ENCODE data around the gene CARD10. TPM values are rescaled to one million over a fixed set of nuclear protein-coding genes. Genes with fewer than 3 reads are reported as not detected.
"Not testable (repeated sequence)": the region's sequence is repeated elsewhere in the genome, so short reads cannot be mapped to it uniquely, and the experiment has no call there.

The CARD10 gene
- total and polyA plus RNA-seq, 2 of the 8 experiments (the other 6 are each of a cell fraction or from before 2014, with no cell fraction given) = 13.5 to 14.4 TPM

- FAIRE-seq; H2AFZ ChIP-seq (ENCODE audit: low read length); H3K23me2 ChIP-seq (ENCODE audit: low read depth, low read length); H4K20me1 ChIP-seq (replicated peaks in 1 of 2; ENCODE audit: control insufficient read depth in 1 of 2, insufficient read depth in 2 of 2, low read length in 2 of 2); H2BK15ac ChIP-seq (ENCODE audit: low read length); H3K4me1 ChIP-seq (replicated peaks in 1 of 4; ENCODE audit: control insufficient read depth in 3 of 4, insufficient read depth in 4 of 4, low read length in 3 of 4); H3K56ac ChIP-seq (replicated peaks; ENCODE audit: insufficient read length, low read depth, low read length); H3K4me3 ChIP-seq (ENCODE audit: extremely low read depth in 1 of 4, insufficient read depth in 2 of 4, low read depth in 3 of 4, low read length in 4 of 4); H2BK5ac ChIP-seq (ENCODE audit: low read depth, low read length); H3K18ac ChIP-seq (ENCODE audit: extremely low read depth, low read length); H3K4me2 ChIP-seq (ENCODE audit: insufficient read depth in 1 of 2, low read depth in 2 of 2, low read length in 2 of 2); H2BK20ac ChIP-seq (ENCODE audit: low read length); H3K27ac ChIP-seq (ENCODE audit: low read depth, low read length); H2BK120ac ChIP-seq (replicated peaks; ENCODE audit: low read depth, low read length); H3K9ac ChIP-seq (replicated peaks in 1 of 4; ENCODE audit: extremely low read depth in 1 of 4, low read depth in 3 of 4, low read length in 3 of 4); H4K91ac ChIP-seq (replicated peaks; ENCODE audit: insufficient read length, low read length); H4K5ac ChIP-seq (ENCODE audit: insufficient read length, low read depth, low read length); H2AK5ac ChIP-seq (ENCODE audit: low read depth, low read length); H2BK12ac ChIP-seq (ENCODE audit: low read depth, low read length); H3K79me2 ChIP-seq (ENCODE audit: control insufficient read depth in 1 of 2, insufficient read depth in 2 of 2, low read length in 2 of 2); H4K8ac ChIP-seq (ENCODE audit: extremely low read depth, insufficient read depth, low read length); H3K4ac ChIP-seq (replicated peaks; ENCODE audit: insufficient read length, low read depth, low read length); H3K23ac ChIP-seq (ENCODE audit: insufficient read length); H3K27me3 ChIP-seq (replicated peaks in 1 of 4; ENCODE audit: control insufficient read depth in 3 of 4, extremely low read depth in 1 of 4, insufficient read depth in 3 of 4, low read length in 3 of 4); H3K9me3 ChIP-seq (ENCODE audit: insufficient read depth in 2 of 2, low read depth in 1 of 2, low read length in 1 of 2); H3K36me3 ChIP-seq (ENCODE audit: control insufficient read depth in 2 of 4, insufficient read depth in 4 of 4, low read length in 3 of 4); DNase-seq (ENCODE audit: low read depth in 1 of 2, low spot score in 2 of 2); H3K14ac ChIP-seq (ENCODE audit: insufficient read length); H3K79me1 ChIP-seq (ENCODE audit: low read depth, low read length); POLR2A ChIA-PET (ENCODE audit: partially characterized antibody): not testable (repeated sequence)
- WGBS, 2 experiments (ENCODE audit: extremely low coverage in 1 of 2, insufficient coverage in 1 of 2, insufficient read length in 1 of 2, insufficient replicate concordance in 2 of 2, low coverage in 1 of 2, low lambda C conversion rate in 2 of 2, missing lambda C conversion rate in 1 of 2) = 87% methylated on average over 14 of the region's 14 CpGs; no CpG with 5 or more reads in 1 of the 2 experiments
- CTCF ChIA-PET (ENCODE audit: partially characterized antibody) = interaction anchor here (0.6 to 14.2 kb wide), 3 partner anchors 22 to 176 kb away, joined by 3 to 312 read pairs (median 3); partner anchors contain the start of gene MFNG
Measured at GRCh38 chr22:37468201-37468695, 51.0 kb downstream of the CARD10 start.
